Activated naive CD8-positive, alpha-beta T cell (primary cell): ENCODE results near the gene HIF1A.

Source experiments
- H3K27ac Mint-ChIP-seq: one replicate; pipeline ENCODE4 v1.8.0; 2021; ENCODE audit warnings: mixed read lengths
- H3K27me3 Mint-ChIP-seq: one replicate; pipeline ENCODE4 v1.8.0; 2021; ENCODE audit warnings: mixed read lengths
- H3K36me3 Mint-ChIP-seq: one replicate; pipeline ENCODE4 v1.8.0; 2021; ENCODE audit warnings: mixed read lengths
- H3K4me1 Mint-ChIP-seq: one replicate; pipeline ENCODE4 v1.8.0; 2021; ENCODE audit warnings: low read depth, mixed read lengths
- H3K4me3 Mint-ChIP-seq: one replicate; pipeline ENCODE4 v1.8.0; 2021; ENCODE audit warnings: mild to moderate bottlenecking, mixed read lengths
- H3K9me3 Mint-ChIP-seq: one replicate; pipeline ENCODE4 v1.8.0; 2021; ENCODE audit warnings: low read depth, mixed read lengths

Gene HIF1A

GRCh38 chr14:61662437-61663311 lies 32.6 kb upstream of the HIF1A start:
- peaks cover 67% of the 10 kb centered on the region for H3K4me1 Mint-ChIP-seq
- no peaks in the 10 kb centered on the region for H3K27me3 Mint-ChIP-seq
- H3K36me3 Mint-ChIP-seq, result no peaks in the 10 kb centered on the region
- no peaks in the 10 kb centered on the region for H3K9me3 Mint-ChIP-seq
- peak overlapping the region; percentile 77 for H3K4me3 Mint-ChIP-seq
- peak overlapping the region; percentile 94 for H3K27ac Mint-ChIP-seq

DNA sequence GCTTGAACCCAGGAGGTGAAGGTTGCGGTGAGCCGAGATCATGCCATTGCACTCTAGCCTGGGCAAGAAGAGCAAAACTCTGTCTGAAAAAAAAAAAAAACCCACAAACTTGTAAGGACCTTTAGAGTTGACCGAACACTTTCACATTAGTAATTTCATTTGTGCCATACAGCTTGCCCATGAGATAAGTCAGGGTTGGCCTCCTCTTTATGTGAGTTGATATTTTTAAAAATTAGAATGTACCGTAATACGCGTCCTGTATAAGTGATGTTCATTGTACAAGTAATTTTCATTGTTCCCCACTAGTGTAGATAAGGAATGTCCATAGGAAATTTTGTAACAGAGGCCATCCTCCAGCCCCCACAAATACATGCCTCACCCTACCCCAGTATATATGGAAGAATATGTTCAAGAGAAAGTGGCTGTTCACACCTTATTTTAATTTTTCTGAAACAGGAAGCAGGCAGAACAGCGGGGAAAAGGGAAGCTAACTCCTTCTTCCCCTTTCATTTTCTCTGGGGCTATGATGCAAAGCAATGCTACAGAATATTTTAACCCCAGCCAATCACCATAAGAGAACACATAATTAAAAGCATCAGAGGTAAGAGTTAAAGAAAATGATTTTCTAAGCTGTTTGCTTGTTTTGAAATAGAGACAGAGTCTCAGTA lies 31.9 kb upstream of the HIF1A start:
- peaks cover 67% of the 10 kb centered on the region for H3K4me1 Mint-ChIP-seq
- H3K36me3 Mint-ChIP-seq, result no peaks in the 10 kb centered on the region
- peak overlapping the region; percentile 94 for H3K27ac Mint-ChIP-seq
- no peaks in the 10 kb centered on the region for H3K9me3 Mint-ChIP-seq
- H3K4me3 Mint-ChIP-seq, result peak overlapping the region; percentile 77
- H3K27me3 Mint-ChIP-seq, result no peaks in the 10 kb centered on the region

- H3K27ac Mint-ChIP-seq, result no peak overlapping the region
- H3K4me1 Mint-ChIP-seq, result peaks cover 27% of the 10 kb centered on the region
- H3K27me3 Mint-ChIP-seq, result no peaks in the 10 kb centered on the region
- no peaks in the 10 kb centered on the region for H3K9me3 Mint-ChIP-seq
- no peaks in the 10 kb centered on the region for H3K36me3 Mint-ChIP-seq
- no peak overlapping the region for H3K4me3 Mint-ChIP-seq
These were observed 27.0 kb upstream of the HIF1A start for GRCh38 chr14:61668282-61668681.

GRCh38 chr14:61670576-61670975 lies 24.7 kb upstream of the HIF1A start:
- peaks cover 10% of the 10 kb centered on the region for H3K4me1 Mint-ChIP-seq
- no peaks in the 10 kb centered on the region for H3K27me3 Mint-ChIP-seq
- no peaks in the 10 kb centered on the region for H3K36me3 Mint-ChIP-seq
- no peak overlapping the region for H3K4me3 Mint-ChIP-seq
- no peaks in the 10 kb centered on the region for H3K9me3 Mint-ChIP-seq
- H3K27ac Mint-ChIP-seq, result no peak overlapping the region

- H3K27me3 Mint-ChIP-seq, result no peaks in the 10 kb centered on the region
- no peaks in the 10 kb centered on the region for H3K36me3 Mint-ChIP-seq
- peaks cover 6% of the 10 kb centered on the region for H3K4me1 Mint-ChIP-seq
- no peaks in the 10 kb centered on the region for H3K9me3 Mint-ChIP-seq
- no peak overlapping the region for H3K4me3 Mint-ChIP-seq
- H3K27ac Mint-ChIP-seq, result no peak overlapping the region
These were observed 24.2 kb upstream of the HIF1A start for GRCh38 chr14:61671082-61671481.

DNA sequence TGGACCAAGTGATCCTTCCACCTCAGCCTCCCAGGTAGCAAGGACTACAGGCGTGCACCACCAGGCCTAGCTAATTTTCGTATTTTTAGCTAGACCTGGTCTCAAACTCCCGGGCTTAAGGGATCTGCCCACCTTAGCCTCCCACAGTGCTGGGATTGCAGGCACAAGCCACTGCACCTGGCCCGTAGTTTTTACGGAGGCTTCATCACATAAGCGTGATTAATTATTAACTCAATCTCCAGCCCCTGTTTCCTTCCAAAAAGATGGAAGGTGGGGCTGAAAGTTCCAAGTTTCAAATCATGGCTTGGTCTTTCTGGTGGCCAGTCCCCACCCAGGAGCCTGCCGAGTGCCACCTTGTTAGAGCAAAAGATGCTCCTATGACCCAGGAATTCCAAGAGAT lies 22.5 kb upstream of the HIF1A start:
- Mint-ChIP-seq H3K4me1 (peaks cover 4% of the 10 kb centered on the region), H3K27me3 (no peaks in the 10 kb centered on the region), H3K9me3 (no peaks in the 10 kb centered on the region), H3K27ac (no peak overlapping the region), H3K36me3 (no peaks in the 10 kb centered on the region), H3K4me3 (no peak overlapping the region)

DNA sequence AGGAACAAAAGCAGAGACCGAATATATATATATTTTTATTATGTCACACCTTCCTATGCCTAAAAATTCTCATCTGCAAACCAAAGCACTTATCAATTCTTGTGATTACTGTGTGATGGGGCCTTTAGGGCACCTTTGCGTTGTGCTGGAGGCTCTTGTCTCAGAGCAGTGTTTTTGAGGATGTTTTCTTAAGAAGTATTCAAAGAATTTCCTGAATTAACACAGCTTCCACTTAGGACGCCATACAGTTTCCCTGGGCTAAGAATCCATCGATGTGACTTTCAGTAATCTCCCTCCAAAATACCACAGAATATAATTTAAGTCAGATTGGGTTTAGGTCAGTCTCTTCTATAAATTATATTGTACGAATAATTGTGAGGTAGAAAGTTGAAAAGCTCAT lies 22.0 kb upstream of the HIF1A start:
- peaks cover 4% of the 10 kb centered on the region for H3K4me1 Mint-ChIP-seq
- no peak overlapping the region for H3K4me3 Mint-ChIP-seq
- H3K9me3 Mint-ChIP-seq, result no peaks in the 10 kb centered on the region
- no peaks in the 10 kb centered on the region for H3K27me3 Mint-ChIP-seq
- H3K36me3 Mint-ChIP-seq, result no peaks in the 10 kb centered on the region
- H3K27ac Mint-ChIP-seq, result peak overlapping the region; percentile 80

- Mint-ChIP-seq H3K4me3 (no peak overlapping the region), H3K36me3 (no peaks in the 10 kb centered on the region), H3K27me3 (no peaks in the 10 kb centered on the region), H3K9me3 (no peaks in the 10 kb centered on the region), H3K4me1 (peaks cover 7% of the 10 kb centered on the region), H3K27ac (no peak overlapping the region)
These were observed 20.0 kb upstream of the HIF1A start for GRCh38 chr14:61675291-61675690.

- H3K27me3 Mint-ChIP-seq, result no peaks in the 10 kb centered on the region
- no peak overlapping the region for H3K4me3 Mint-ChIP-seq
- no peak overlapping the region for H3K27ac Mint-ChIP-seq
- H3K36me3 Mint-ChIP-seq, result no peaks in the 10 kb centered on the region
- no peaks in the 10 kb centered on the region for H3K9me3 Mint-ChIP-seq
- peaks cover 7% of the 10 kb centered on the region for H3K4me1 Mint-ChIP-seq
These were observed 17.8 kb upstream of the HIF1A start for GRCh38 chr14:61677479-61677878.

GRCh38 chr14:61678975-61679374 lies 16.3 kb upstream of the HIF1A start:
- Mint-ChIP-seq H3K9me3 (no peaks in the 10 kb centered on the region), H3K27me3 (no peaks in the 10 kb centered on the region), H3K4me3 (no peak overlapping the region), H3K4me1 (peaks cover 4% of the 10 kb centered on the region), H3K36me3 (no peaks in the 10 kb centered on the region), H3K27ac (no peak overlapping the region)

GRCh38 chr14:61681413-61681812 lies 13.9 kb upstream of the HIF1A start:
- Mint-ChIP-seq H3K36me3 (no peaks in the 10 kb centered on the region), H3K4me1 (peaks cover 8% of the 10 kb centered on the region), H3K4me3 (no peak overlapping the region), H3K9me3 (no peaks in the 10 kb centered on the region), H3K27me3 (no peaks in the 10 kb centered on the region), H3K27ac (no peak overlapping the region)

DNA sequence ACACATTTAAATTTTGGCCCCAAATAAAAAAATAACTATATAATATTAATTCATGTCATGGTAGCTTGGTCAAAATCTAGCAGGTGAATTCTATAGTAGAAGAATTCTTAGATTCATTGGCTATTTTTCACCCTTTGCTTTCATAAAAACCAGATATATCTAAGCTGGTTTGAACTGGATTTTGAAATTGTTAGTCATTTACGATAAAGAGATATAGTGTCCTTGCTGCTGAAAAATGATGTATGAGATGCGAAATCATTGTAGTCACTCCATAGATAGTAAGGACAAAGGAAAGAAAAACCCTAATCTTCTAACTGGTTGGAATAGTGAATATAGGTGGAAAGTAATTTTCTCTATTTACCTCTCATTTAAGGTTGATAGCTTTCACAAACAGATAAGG lies 12.2 kb upstream of the HIF1A start:
- Mint-ChIP-seq H3K4me1 (peaks cover 8% of the 10 kb centered on the region), H3K36me3 (no peaks in the 10 kb centered on the region), H3K27ac (no peak overlapping the region), H3K9me3 (no peaks in the 10 kb centered on the region), H3K27me3 (no peaks in the 10 kb centered on the region), H3K4me3 (no peak overlapping the region)

DNA sequence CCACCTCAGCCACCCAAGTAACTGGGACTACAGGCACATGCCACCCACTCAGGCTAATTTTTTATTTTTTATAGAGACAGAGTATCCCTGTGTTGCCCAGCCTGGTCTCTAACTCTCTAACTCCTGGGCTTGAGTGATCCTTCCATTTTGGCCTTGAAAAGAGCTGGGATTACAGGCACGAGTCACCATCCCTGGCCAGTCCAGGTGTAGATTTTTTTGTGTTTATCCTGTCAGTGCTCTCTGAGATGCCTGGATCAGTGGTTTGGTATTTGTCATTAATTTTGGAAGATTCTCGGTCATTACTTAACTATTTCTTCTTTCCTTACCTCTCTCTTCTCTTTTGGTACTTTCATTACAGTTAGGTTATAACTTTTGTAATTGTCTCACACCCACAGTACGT lies 5.3 kb upstream of the HIF1A start:
- H3K4me1 Mint-ChIP-seq, result peaks cover 35% of the 10 kb centered on the region
- no peaks in the 10 kb centered on the region for H3K27me3 Mint-ChIP-seq
- H3K36me3 Mint-ChIP-seq, result no peaks in the 10 kb centered on the region
- H3K27ac Mint-ChIP-seq, result no peak overlapping the region
- H3K4me3 Mint-ChIP-seq, result no peak overlapping the region
- no peaks in the 10 kb centered on the region for H3K9me3 Mint-ChIP-seq

DNA sequence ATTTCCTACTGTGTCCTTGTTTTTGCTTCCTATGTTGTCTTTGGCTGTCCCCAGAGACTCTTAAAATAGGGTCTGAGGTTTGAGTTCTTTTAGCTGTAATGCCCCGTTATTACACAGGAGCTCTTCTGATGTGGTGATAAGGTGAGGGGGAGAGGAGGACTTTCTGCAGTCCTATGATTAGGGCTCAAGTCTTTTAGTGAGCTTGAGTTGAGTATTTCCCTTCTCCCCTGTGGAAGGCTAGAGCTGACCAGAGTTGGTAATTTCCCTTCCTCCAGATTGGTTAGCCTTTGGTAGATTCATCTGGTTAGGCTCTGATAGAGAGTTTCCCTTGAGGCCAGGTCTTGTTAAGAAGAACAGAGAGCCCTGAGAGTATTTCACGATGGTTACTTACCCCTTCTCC lies 4.3 kb upstream of the HIF1A start:
- peak overlapping the region; percentile 41 for H3K27ac Mint-ChIP-seq
- peaks cover 35% of the 10 kb centered on the region for H3K4me1 Mint-ChIP-seq
- no peaks in the 10 kb centered on the region for H3K9me3 Mint-ChIP-seq
- H3K36me3 Mint-ChIP-seq, result no peaks in the 10 kb centered on the region
- peak overlapping the region; percentile 11 for H3K4me3 Mint-ChIP-seq
- no peaks in the 10 kb centered on the region for H3K27me3 Mint-ChIP-seq

GRCh38 chr14:61691495-61691894 lies 3.8 kb upstream of the HIF1A start:
- no peaks in the 10 kb centered on the region for H3K36me3 Mint-ChIP-seq
- H3K4me3 Mint-ChIP-seq, result peak overlapping the region; percentile 9
- H3K4me1 Mint-ChIP-seq, result peaks cover 35% of the 10 kb centered on the region
- no peaks in the 10 kb centered on the region for H3K27me3 Mint-ChIP-seq
- H3K27ac Mint-ChIP-seq, result peak overlapping the region; percentile 22
- no peaks in the 10 kb centered on the region for H3K9me3 Mint-ChIP-seq
